HG02623 (cell line): ENCODE measurements around the gene CUL4A.

Source experiments
- ATAC-seq: cut with Tn5 transposase; IDR thresholded peaks from one replicate; pipeline ENCODE4 v1.9.1; 2021; ENCODE audit warnings: moderate library complexity; ENCODE audit not compliant: unreplicated experiment

The CUL4A gene

GRCh38 chr13:113207890-113208420, 1.5 kb upstream of the CUL4A start:
- no peak for ATAC-seq

DNA sequence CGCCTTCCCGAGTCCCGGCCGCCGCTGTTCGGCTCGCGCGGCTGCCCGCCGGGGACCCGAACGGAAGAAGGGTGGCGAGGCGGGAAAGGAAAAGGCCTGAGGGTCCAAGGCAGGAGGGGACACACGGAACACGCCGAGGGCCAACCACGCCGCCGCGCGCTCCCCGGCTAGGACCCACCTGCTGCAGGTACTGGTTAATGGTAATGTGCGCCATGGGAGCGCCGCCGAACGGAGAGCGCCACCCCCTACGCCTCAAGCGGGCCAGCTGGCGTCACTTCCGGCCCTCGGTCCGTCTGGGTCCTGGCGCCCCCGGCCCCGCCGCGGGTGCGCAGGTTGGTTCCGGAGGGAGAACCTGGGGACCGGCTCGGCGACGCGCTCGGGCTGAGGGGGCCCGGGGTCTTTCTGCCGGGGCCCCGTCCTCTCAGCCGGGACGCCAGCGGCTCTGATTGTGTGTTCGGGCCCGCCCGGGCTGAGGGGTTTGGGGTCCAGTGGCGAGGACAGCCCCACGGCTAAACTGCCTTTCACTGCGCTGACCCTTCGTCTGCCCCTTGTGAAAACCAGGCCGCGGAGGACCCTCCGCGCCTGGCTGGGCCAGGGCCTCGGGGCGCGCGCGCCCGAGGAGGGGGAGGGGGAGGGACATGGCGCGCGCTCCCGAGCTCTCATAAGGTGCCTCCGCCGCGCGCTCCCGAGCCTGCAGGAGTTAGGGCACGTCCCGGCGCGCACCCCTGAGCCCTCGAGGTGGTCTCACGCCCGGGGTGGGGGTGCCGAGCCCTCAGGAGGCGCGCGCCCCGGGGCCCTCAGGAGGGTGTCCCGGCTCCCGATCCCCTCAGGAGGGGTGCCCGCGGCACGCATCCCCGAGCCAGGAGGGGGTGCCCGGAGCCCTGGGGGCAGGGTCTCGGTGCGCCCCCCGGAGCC, 735 bp upstream of the CUL4A start, which contains the start of gene PCID2:
TSS of gene PCID2 (minus strand) at position 249 of the 915 bp plus-strand sequence. CDS start at position 214, 35 bp downstream.
- ATAC-seq = peak; percentile 69

DNA sequence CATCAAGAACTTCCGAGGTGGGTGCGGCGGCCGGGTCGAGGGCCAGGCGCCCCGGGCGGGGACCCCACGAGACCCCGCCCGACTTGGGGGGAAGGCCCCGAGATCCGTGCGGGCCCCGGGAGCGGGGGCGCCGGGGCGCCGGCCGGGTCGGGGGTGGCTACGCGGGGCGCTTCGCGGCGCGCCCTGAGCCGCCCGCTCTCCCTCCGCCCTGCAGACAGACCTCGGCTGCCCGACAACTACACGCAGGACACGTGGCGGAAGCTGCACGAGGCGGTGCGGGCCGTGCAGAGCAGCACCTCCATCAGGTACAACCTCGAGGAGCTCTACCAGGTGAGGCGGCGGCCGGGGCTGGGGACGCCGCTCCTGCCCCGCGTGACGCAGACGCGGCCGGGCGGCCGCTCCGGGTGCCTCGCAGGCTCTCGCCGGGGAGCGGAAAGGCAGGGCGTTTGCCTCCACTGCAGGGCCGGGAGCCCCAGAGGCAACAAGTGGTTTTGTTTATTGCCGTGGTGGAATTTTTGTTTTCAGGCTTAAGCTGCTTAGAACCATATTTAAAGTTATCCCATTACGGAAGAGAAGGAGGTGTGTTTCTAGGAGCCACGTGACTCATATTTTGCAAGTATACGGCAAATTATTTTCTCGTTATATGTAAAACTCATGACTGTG, 477 bp downstream of the CUL4A start:
- peak; percentile 24 for ATAC-seq

- ATAC-seq = no peak
Measured at GRCh38 chr13:113210833-113211232, 1.4 kb downstream of the CUL4A start.

DNA sequence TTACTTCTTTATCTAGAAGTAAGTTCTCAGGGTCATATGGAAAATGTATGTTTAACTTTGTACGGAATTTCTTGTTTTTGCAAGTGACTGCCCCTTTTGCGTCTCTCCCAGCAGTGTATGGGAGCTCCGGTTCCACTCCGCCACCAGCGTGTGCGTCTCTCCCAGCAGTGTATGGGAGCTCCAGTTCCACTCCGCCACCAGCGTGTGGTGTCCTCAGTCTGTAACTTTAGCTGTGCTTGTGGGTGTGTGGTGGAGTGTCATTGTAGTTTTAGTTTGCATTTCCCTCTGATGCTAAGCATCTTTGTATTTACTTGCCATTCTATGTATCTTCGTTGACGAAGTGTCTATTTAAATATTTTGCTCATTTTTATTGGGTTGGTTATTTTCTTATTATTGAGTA, 2.4 kb downstream of the CUL4A start:
- ATAC-seq = no peak

- ATAC-seq = no peak
Measured at GRCh38 chr13:113216254-113217048, 7.0 kb downstream of the CUL4A start.

- ATAC-seq = no peak
Measured at GRCh38 chr13:113218586-113218985, 9.2 kb downstream of the CUL4A start.

GRCh38 chr13:113219256-113219940, 10.0 kb downstream of the CUL4A start:
- ATAC-seq = no peak

DNA sequence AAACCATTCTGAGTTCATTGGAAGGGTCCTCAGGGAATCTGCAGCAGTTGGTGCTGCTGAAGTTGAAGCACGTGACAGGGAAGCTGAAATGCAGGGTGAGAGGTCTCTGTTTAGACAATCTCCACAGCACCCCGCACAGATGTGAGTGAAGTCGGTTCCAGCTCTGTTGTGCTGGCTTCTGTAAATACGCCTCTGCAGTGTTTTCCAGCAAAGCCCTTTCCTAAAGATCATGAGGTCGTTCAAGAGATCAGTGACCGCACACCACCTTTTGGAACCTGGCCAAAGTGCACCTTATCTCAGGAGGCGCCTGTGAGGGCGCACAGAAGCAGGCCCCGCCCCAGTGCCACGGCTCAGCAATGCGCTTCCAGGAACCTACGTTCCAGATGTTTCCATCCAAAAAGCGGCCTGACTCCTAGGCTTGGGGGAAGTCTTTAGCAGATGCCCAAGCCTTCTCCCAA, 10.8 kb downstream of the CUL4A start:
- ATAC-seq = no peak

DNA sequence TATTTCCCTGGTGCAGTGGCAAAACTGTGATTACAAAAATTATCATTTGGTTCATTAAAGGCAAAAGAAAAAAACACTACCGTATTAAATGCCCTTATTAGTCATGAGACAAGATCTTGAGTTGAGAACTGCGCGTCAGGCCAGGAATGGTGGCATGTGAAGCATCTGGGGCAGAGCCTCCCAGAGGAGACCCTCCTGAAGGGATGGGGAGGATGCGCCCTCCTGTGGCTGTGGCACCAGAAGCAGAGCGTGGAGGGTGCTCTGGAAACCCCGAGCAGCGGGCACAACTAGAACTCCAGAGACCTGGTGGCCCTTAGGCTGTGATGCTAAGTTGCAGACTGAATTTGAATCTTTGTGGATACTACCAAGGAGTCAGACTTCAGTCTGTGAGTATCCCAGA, 11.5 kb downstream of the CUL4A start:
- no peak for ATAC-seq

DNA sequence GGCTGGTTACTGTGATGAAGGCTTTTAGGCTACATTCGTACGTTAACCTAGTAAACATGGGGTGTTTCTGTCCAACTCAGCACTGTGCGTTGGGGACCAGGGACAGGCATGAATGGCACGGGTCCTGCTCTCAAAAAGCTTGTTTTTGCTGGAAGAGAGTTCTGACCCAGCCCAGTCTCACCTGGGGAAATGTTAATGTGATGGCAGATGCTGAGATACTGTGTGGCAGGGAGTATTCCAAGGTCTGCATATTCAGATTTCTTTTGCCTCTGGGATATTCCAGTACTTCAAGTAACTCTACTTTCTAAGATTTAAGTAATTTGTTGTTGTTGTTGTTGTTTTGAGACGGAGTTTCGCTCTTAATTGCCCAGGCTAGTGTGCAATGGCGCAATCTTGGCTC, 13.7 kb downstream of the CUL4A start:
- ATAC-seq = no peak

GRCh38 chr13:113224486-113224885, 15.1 kb downstream of the CUL4A start:
- no peak for ATAC-seq

- no peak for ATAC-seq
Measured at GRCh38 chr13:113225515-113225914, 16.1 kb downstream of the CUL4A start.

- ATAC-seq = no peak
Measured at GRCh38 chr13:113226873-113227450, 17.5 kb downstream of the CUL4A start.

DNA sequence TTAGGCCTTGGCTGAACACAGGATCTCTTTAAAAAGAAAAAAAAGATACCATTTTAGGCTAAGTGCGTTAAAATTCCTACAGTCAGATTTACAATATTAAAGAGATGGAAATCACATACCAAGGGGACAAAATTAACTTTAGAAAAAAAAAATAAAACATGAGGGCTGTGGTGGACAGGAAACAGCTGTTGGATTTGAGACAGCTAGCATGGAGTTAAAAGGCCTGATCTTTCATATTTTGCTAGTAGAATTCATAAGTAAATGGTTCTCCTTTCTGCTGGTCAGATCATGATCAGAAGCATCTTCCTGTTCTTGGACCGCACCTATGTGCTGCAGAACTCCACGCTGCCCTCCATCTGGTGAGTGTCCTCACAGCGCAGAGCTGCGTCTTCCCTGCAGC, 19.7 kb downstream of the CUL4A start:
- ATAC-seq = no peak

DNA sequence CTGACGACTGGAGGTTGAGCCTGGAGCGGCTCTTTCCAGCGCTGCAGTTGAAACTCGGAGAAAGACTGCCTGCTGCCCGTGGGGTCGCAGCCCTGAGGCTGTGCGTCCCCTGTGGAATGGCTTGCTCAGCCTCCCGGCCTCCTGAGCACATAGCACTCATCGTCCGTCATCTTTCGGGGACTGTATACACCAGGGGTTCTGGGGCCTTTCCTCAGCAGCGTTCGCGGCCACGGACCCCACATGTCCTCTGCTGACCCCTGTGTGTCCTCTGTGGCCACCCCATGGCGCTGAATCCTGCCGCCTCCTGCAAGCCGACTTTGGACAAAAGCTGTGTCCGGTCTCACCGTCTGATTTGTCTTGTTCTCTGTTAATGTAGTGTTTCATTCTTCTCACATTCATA, 20.4 kb downstream of the CUL4A start:
- ATAC-seq = no peak

GRCh38 chr13:113231306-113232207, 22.1 kb downstream of the CUL4A start:
- ATAC-seq = no peak

DNA sequence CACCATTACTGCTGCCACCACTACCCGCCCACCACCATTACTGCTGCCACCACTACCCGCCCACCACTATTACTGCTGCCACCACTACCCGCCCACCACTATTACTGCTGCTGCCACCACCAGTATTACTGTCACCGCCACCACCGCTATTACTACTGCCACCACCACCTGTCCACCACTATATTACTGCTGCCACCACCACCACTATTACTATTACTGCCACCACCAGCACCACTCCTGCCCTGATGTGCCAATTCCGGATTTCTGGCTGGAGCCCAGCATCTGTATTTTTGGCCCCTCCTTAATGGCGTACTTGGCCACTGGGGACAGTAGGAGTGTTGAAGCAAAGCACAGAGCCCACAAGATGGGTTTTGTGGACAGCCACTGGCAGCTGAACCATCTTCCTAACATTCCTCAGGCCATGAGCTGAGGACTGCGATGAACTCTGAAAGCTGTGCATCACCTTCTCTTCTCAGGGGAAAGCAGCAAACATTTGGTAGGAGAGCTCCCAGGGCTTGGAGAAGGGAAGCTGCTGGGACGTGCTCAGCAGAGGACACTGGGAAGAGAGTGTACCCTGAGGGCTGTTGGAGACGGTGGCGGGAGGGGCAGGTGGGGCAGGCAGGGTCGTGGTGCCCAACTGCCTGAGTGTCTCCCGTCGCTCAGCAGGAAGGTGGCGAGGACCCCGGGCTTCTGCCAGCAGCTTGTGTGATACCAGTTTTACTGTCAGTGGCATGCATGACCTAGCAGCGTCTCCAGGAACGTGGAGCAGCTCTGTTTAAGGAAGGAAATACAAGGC, 23.0 kb downstream of the CUL4A start:
- ATAC-seq = no peak
